ENCODE results near the gene AK5.
A peak's percentile ranks its signal among the peaks of the same experiment; 100 is the strongest.

The AK5 gene

GRCh38 chr1:77468949-77469710 lies 187.3 kb downstream of the AK5 start:
- H3K9me3 ChIP-seq (ENCODE audit: severe bottlenecking), result no peaks in the 10 kb centered on the region
- no peaks in the 10 kb centered on the region for H3K27me3 ChIP-seq (ENCODE audit: insufficient read depth, poor library complexity, severe bottlenecking)
- ATAC-seq (ENCODE audit: low read depth), result no peak
- H3K36me3 ChIP-seq (ENCODE audit: low read depth), result no peaks in the 10 kb centered on the region
- no peaks in the 10 kb centered on the region for H3K4me1 ChIP-seq (ENCODE audit: insufficient read depth, poor library complexity, severe bottlenecking)
- no peak for DNase-seq (ENCODE audit: low spot score)
- TF ChIP-seq, protein P1, sequence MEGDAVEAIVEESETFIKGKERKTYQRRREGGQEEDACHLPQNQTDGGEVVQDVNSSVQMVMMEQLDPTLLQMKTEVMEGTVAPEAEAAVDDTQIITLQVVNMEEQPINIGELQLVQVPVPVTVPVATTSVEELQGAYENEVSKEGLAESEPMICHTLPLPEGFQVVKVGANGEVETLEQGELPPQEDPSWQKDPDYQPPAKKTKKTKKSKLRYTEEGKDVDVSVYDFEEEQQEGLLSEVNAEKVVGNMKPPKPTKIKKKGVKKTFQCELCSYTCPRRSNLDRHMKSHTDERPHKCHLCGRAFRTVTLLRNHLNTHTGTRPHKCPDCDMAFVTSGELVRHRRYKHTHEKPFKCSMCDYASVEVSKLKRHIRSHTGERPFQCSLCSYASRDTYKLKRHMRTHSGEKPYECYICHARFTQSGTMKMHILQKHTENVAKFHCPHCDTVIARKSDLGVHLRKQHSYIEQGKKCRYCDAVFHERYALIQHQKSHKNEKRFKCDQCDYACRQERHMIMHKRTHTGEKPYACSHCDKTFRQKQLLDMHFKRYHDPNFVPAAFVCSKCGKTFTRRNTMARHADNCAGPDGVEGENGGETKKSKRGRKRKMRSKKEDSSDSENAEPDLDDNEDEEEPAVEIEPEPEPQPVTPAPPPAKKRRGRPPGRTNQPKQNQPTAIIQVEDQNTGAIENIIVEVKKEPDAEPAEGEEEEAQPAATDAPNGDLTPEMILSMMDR (IDR thresholded peaks at IDR 0.05; ENCODE audit: poor library complexity, severe bottlenecking), result no peak
- no peak overlapping the region for H3K27ac ChIP-seq (ENCODE audit: poor library complexity, severe bottlenecking)
- H3K4me3 ChIP-seq (ENCODE audit: severe bottlenecking), result no peak overlapping the region

DNA sequence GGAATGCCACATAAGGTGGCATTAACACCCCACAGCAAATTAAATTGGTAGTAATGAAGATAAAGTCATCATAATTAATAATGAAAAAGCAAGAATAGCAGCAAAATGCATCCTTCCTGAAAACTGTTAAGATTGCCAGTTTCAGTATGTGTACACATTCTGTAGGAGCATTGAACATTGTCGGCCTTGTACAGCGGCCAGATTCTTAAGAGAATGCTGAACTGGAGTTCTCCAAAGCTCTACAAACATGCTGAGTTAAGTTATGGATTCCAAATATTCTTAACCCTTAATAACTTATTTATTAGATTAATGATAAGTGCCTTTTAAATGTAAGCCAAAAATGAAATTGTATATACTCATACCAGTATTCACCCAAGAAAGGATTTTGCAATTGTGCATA lies 189.9 kb downstream of the AK5 start:
- DNase-seq (ENCODE audit: low spot score) (no peak), ATAC-seq (ENCODE audit: low read depth) (no peak)
- Histone ChIP-seq H3K4me1 (ENCODE audit: insufficient read depth, poor library complexity, severe bottlenecking) (no peaks in the 10 kb centered on the region), H3K9me3 (ENCODE audit: severe bottlenecking) (no peaks in the 10 kb centered on the region), H3K4me3 (ENCODE audit: severe bottlenecking) (no peak overlapping the region), H3K36me3 (ENCODE audit: low read depth) (no peaks in the 10 kb centered on the region), H3K27ac (ENCODE audit: poor library complexity, severe bottlenecking) (no peak overlapping the region), H3K27me3 (ENCODE audit: insufficient read depth, poor library complexity, severe bottlenecking) (no peaks in the 10 kb centered on the region)
- TF ChIP-seq, protein P1 (IDR thresholded peaks at IDR 0.05; ENCODE audit: poor library complexity, severe bottlenecking), result no peak

- Histone ChIP-seq H3K36me3 (ENCODE audit: low read depth) (no peaks in the 10 kb centered on the region), H3K4me1 (ENCODE audit: insufficient read depth, poor library complexity, severe bottlenecking) (no peaks in the 10 kb centered on the region), H3K9me3 (ENCODE audit: severe bottlenecking) (no peaks in the 10 kb centered on the region), H3K4me3 (ENCODE audit: severe bottlenecking) (no peak overlapping the region), H3K27me3 (ENCODE audit: insufficient read depth, poor library complexity, severe bottlenecking) (no peaks in the 10 kb centered on the region), H3K27ac (ENCODE audit: poor library complexity, severe bottlenecking) (no peak overlapping the region)
- ATAC-seq (ENCODE audit: low read depth), result peak; percentile 82
- DNase-seq (ENCODE audit: low spot score), result no peak
- TF ChIP-seq, protein P1 (IDR thresholded peaks at IDR 0.05; ENCODE audit: poor library complexity, severe bottlenecking), result no peak
Measured at GRCh38 chr1:77473690-77474089, 191.9 kb downstream of the AK5 start.

GRCh38 chr1:77475641-77476040 lies 193.8 kb downstream of the AK5 start:
- TF ChIP-seq, protein P1 (IDR thresholded peaks at IDR 0.05; ENCODE audit: poor library complexity, severe bottlenecking), result no peak
- Histone ChIP-seq H3K9me3 (ENCODE audit: severe bottlenecking) (no peaks in the 10 kb centered on the region), H3K27me3 (ENCODE audit: insufficient read depth, poor library complexity, severe bottlenecking) (no peaks in the 10 kb centered on the region), H3K4me3 (ENCODE audit: severe bottlenecking) (no peak overlapping the region), H3K4me1 (ENCODE audit: insufficient read depth, poor library complexity, severe bottlenecking) (no peaks in the 10 kb centered on the region), H3K36me3 (ENCODE audit: low read depth) (no peaks in the 10 kb centered on the region), H3K27ac (ENCODE audit: poor library complexity, severe bottlenecking) (no peak overlapping the region)
- DNase-seq (ENCODE audit: low spot score), result no peak
- no peak for ATAC-seq (ENCODE audit: low read depth)

GRCh38 chr1:77476475-77476874 lies 194.7 kb downstream of the AK5 start:
- ATAC-seq (ENCODE audit: low read depth), result no peak
- Histone ChIP-seq H3K27me3 (ENCODE audit: insufficient read depth, poor library complexity, severe bottlenecking) (no peaks in the 10 kb centered on the region), H3K4me1 (ENCODE audit: insufficient read depth, poor library complexity, severe bottlenecking) (no peaks in the 10 kb centered on the region), H3K4me3 (ENCODE audit: severe bottlenecking) (no peak overlapping the region), H3K27ac (ENCODE audit: poor library complexity, severe bottlenecking) (no peak overlapping the region), H3K9me3 (ENCODE audit: severe bottlenecking) (no peaks in the 10 kb centered on the region), H3K36me3 (ENCODE audit: low read depth) (no peaks in the 10 kb centered on the region)
- DNase-seq (ENCODE audit: low spot score), result no peak
- TF ChIP-seq, protein P1 (IDR thresholded peaks at IDR 0.05; ENCODE audit: poor library complexity, severe bottlenecking), result no peak

All from RWPE2 (cell line).